Upper lobe of left lung (tissue), 4 donors: ENCODE results near the gene GPR65.

Source experiments
- POLR2A ChIP-seq, 4 donors: fragments of 450-650 bp; IDR thresholded peaks; one replicate each; pipeline ENCODE4 v1.5.1; 2016 to 2017; ENCODE audit warnings: antibody characterized with exemption in 4 of 4, mild to moderate bottlenecking in 2 of 4
- TF ChIP-seq, protein P1 (sequence below), 6 experiments: fragments of 450-650 bp in 4 of 6; fragments of 200-600 bp in 2 of 6; sonication (generic) in 2 of 6; IDR thresholded peaks; one replicate each; pipeline ENCODE4 v1.5.1; 2016 to 2019; ENCODE audit warnings: antibody characterized with exemption in 6 of 6

DNA sequence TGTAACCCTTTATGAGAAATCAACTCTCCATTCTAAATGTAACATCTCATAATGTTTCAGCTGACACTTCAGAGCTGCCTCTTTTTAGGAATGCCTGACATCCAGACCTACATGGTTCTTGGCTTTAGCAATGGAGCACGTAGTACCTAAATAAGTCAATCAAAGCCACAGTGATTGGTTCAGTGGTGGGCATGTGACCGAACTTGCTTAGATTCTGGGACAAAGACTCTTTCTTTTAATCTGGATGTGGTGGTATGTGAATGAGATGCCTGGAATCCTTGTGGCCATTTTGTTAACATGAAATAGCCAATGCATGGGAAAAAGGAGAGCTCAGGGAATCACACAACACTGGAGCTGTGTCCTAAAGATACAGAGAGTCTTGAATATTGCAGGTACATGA lies 11.8 kb downstream of the GPR65 start:
- TF ChIP-seq, protein P1, sequence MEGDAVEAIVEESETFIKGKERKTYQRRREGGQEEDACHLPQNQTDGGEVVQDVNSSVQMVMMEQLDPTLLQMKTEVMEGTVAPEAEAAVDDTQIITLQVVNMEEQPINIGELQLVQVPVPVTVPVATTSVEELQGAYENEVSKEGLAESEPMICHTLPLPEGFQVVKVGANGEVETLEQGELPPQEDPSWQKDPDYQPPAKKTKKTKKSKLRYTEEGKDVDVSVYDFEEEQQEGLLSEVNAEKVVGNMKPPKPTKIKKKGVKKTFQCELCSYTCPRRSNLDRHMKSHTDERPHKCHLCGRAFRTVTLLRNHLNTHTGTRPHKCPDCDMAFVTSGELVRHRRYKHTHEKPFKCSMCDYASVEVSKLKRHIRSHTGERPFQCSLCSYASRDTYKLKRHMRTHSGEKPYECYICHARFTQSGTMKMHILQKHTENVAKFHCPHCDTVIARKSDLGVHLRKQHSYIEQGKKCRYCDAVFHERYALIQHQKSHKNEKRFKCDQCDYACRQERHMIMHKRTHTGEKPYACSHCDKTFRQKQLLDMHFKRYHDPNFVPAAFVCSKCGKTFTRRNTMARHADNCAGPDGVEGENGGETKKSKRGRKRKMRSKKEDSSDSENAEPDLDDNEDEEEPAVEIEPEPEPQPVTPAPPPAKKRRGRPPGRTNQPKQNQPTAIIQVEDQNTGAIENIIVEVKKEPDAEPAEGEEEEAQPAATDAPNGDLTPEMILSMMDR (IDR thresholded peaks at IDR 0.05): no peak
- TF ChIP-seq POLR2A (IDR thresholded peaks at IDR 0.05): no peak
